HEK293T (cell line): Measurements from ENCODE around the gene DHCR7.

Experiments
- BHLHE40 ChIP-seq: fragments of 450-650 bp; IDR thresholded peaks from 2 replicates; pipeline ENCODE4 v1.6.1; 2016; ENCODE audit warnings: mild to moderate bottlenecking, moderate library complexity, borderline replicate concordance
- ELF4 ChIP-seq: fragments of 450-650 bp; IDR thresholded peaks from 2 replicates; pipeline ENCODE4 v1.6.1; 2017; ENCODE audit warnings: antibody characterized with exemption
- FOXA1 ChIP-seq: fragments of 450-650 bp; IDR thresholded peaks from 2 replicates; pipeline ENCODE4 v1.6.1; 2016; ENCODE audit warnings: mild to moderate bottlenecking
- FOXK2 ChIP-seq: fragments of 450-650 bp; IDR thresholded peaks from 2 replicates; pipeline ENCODE4 v1.6.1; 2016; ENCODE audit warnings: mild to moderate bottlenecking
- FOXM1 ChIP-seq: fragments of 450-650 bp; IDR thresholded peaks from 2 replicates; pipeline ENCODE4 v1.6.1; 2017; ENCODE audit warnings: mild to moderate bottlenecking, borderline replicate concordance
- HDGF ChIP-seq: fragments of 450-650 bp; IDR thresholded peaks from 2 replicates; pipeline ENCODE4 v1.6.1; 2017; ENCODE audit warnings: antibody characterized with exemption, borderline replicate concordance
- NFRKB ChIP-seq: fragments of 450-650 bp; IDR thresholded peaks from 2 replicates; pipeline ENCODE4 v1.6.1; 2016; ENCODE audit warnings: mild to moderate bottlenecking, moderate library complexity
- PKNOX1 ChIP-seq: fragments of 450-650 bp; IDR thresholded peaks from 2 replicates; pipeline ENCODE4 v1.6.1; 2016
- SP1 ChIP-seq: fragments of 450-650 bp; IDR thresholded peaks from 2 replicates; pipeline ENCODE4 v1.6.1; 2017
- SUZ12 ChIP-seq: fragments of 450-650 bp; IDR thresholded peaks from 2 replicates; pipeline ENCODE4 v1.6.1; 2016; ENCODE audit warnings: mild to moderate bottlenecking
- TARDBP ChIP-seq: fragments of 450-650 bp; IDR thresholded peaks from 2 replicates; pipeline ENCODE4 v1.6.1; 2016
- ZNF384 ChIP-seq: fragments of 450-650 bp; IDR thresholded peaks from 2 replicates; pipeline ENCODE4 v1.6.1; 2016

DNA sequence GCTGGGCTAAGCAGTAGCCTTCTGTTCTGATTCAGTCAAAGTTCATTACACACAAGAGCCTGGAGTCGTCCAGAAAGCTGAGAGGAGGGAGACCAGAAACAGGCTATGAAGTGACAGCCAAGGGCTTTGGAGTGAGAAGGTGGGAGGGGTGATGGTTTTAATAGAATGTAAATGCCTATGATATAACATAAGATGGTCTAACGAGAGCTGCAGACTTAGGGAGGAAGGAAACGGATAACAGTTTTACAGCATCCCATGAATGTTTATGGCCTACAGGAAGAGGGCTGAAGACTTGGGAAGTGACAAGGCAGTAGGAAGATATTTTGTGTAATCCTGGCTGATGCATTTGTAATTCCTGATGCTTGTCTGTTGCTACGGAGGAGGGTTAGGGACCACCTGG is 62.0 kb downstream of the DHCR7 start:
- TF ChIP-seq FOXA1, result no peak
- no peak for TF ChIP-seq PKNOX1
- TF ChIP-seq FOXM1, result no peak
- TF ChIP-seq TARDBP, result no peak
- TF ChIP-seq SUZ12, result no peak
- no peak for TF ChIP-seq SP1
- no peak for TF ChIP-seq HDGF
- TF ChIP-seq NFRKB, result no peak
- TF ChIP-seq ELF4, result no peak
- TF ChIP-seq BHLHE40, result no peak
- no peak for TF ChIP-seq FOXK2
- no peak for TF ChIP-seq ZNF384
